Neuronal stem cell (in vitro differentiated cells): ENCODE results near the gene CFAP99.

Experiments used
- DNase-seq: peaks from one replicate; pipeline ENCODE4 v3.0.0-alpha.2; 2013; ENCODE audit warnings: low spot score
- H2AFZ ChIP-seq: one replicate; pipeline ENCODE4 v1.6.1; 2013; ENCODE audit warnings: mild to moderate bottlenecking, low read length, inconsistent platforms
- H2AK5ac ChIP-seq: 2 replicates; pipeline ENCODE4 v1.6.1; 2013; ENCODE audit warnings: low read depth, mild to moderate bottlenecking, inconsistent platforms, low read length, moderate library complexity, mixed read lengths
- H2BK120ac ChIP-seq: 2 replicates; pipeline ENCODE4 v1.6.1; 2013; ENCODE audit warnings: low read depth, mild to moderate bottlenecking, inconsistent platforms, low read length, moderate library complexity, mixed read lengths
- H2BK12ac ChIP-seq: one replicate; pipeline ENCODE4 v1.6.1; 2013; ENCODE audit warnings: low read length, inconsistent platforms
- H2BK15ac ChIP-seq: 2 replicates; pipeline ENCODE4 v1.6.1; 2013; ENCODE audit warnings: mild to moderate bottlenecking, low read length, inconsistent platforms, mixed read lengths
- H2BK5ac ChIP-seq: one replicate; pipeline ENCODE4 v1.6.1; 2013; ENCODE audit warnings: inconsistent platforms, mild to moderate bottlenecking, low read length, moderate library complexity
- H3K14ac ChIP-seq: one replicate; pipeline ENCODE4 v1.6.1; 2013; ENCODE audit warnings: low read length, inconsistent platforms
- H3K18ac ChIP-seq: 2 replicates; pipeline ENCODE4 v1.6.1; 2013; ENCODE audit warnings: low read length, inconsistent platforms
- H3K23ac ChIP-seq: 2 replicates; pipeline ENCODE4 v1.6.1; 2013; ENCODE audit warnings: low read depth, mild to moderate bottlenecking, mixed read lengths, low read length, inconsistent platforms; ENCODE audit not compliant: poor library complexity
- H3K27ac ChIP-seq: replicated peaks from 3 replicates; pipeline ENCODE4 v1.5.1; 2013; ENCODE audit warnings: low read length, inconsistent platforms
- H3K27me3 ChIP-seq, 3 experiments: 2 replicates each; pipeline ENCODE4 v1.6.1; 2013; ENCODE audit warnings: low read length in 3 of 3, mild to moderate bottlenecking in 2 of 3, inconsistent platforms in 1 of 3, low read depth in 1 of 3, mixed read lengths in 1 of 3, moderate library complexity in 1 of 3; ENCODE audit not compliant: control insufficient read depth in 3 of 3, insufficient read depth in 3 of 3
- H3K36me3 ChIP-seq, 2 donors: replicated peaks in 1 of 2; 2 replicates each; pipeline ENCODE4 v1.6.1; 2013; ENCODE audit warnings: low read length in 2 of 2; ENCODE audit not compliant: control insufficient read depth in 2 of 2, insufficient read depth in 2 of 2
- H3K4ac ChIP-seq: 2 replicates; pipeline ENCODE4 v1.6.1; 2013; ENCODE audit warnings: inconsistent platforms, mild to moderate bottlenecking, low read length, moderate library complexity
- H3K4me1 ChIP-seq, 2 donors: 1 replicate in 1 of 2; 2 replicates in 1 of 2; pipeline ENCODE4 v1.6.1; 2013; ENCODE audit warnings: low read length in 2 of 2, low read depth in 1 of 2; ENCODE audit not compliant: control insufficient read depth in 2 of 2, insufficient read depth in 1 of 2
- H3K4me2 ChIP-seq: one replicate; pipeline ENCODE4 v1.6.1; 2013; ENCODE audit warnings: mild to moderate bottlenecking, low read length, inconsistent platforms; ENCODE audit not compliant: insufficient read depth, poor library complexity, severe bottlenecking
- H3K4me3 ChIP-seq, 2 donors: 2 replicates each; pipeline ENCODE4 v1.5.1; 2013; ENCODE audit warnings: low read length in 2 of 2, mild to moderate bottlenecking in 2 of 2, inconsistent platforms in 1 of 2, moderate library complexity in 1 of 2
- H3K79me1 ChIP-seq: one replicate; pipeline ENCODE4 v1.6.1; 2013; ENCODE audit warnings: low read depth, mild to moderate bottlenecking, inconsistent platforms, low read length, moderate library complexity
- H3K9ac ChIP-seq: one replicate; pipeline ENCODE4 v1.6.1; 2013; ENCODE audit warnings: mild to moderate bottlenecking, low read depth, low read length, inconsistent platforms; ENCODE audit not compliant: poor library complexity
- H3K9me3 ChIP-seq, 2 donors: replicated peaks in 1 of 2; 2 replicates each; pipeline versions ENCODE3 to v1.6.1; 2013; ENCODE audit warnings: low read length in 2 of 2, mild to moderate bottlenecking in 2 of 2, inconsistent platforms in 1 of 2, low read depth in 1 of 2, mixed read lengths in 1 of 2, moderate library complexity in 1 of 2; ENCODE audit not compliant: control insufficient read depth in 2 of 2, insufficient read depth in 1 of 2
- H4K8ac ChIP-seq: one replicate; pipeline ENCODE4 v1.6.1; 2013; ENCODE audit warnings: low read depth, mild to moderate bottlenecking, inconsistent platforms, low read length, moderate library complexity
- H4K91ac ChIP-seq: one replicate; pipeline ENCODE4 v1.6.1; 2013; ENCODE audit warnings: low read length, low read depth, mild to moderate bottlenecking, inconsistent platforms; ENCODE audit not compliant: poor library complexity
- WGBS, 2 donors: extraction: QIAGEN DNeasy Blood & Tissue Kit; methylation state at CpG; one replicate each; pipeline ENCODE4 v1.1.7; 2013; ENCODE audit warnings: missing lambda C conversion rate in 2 of 2, mixed read lengths in 1 of 2; ENCODE audit not compliant: insufficient read length in 2 of 2, insufficient replicate concordance in 1 of 2; ENCODE audit errors: extremely low coverage in 2 of 2; 5-methylcytosine and 5-hydroxymethylcytosine counted together

The CFAP99 gene

GRCh38 chr4:2417226-2417764, 1.5 kb upstream of the CFAP99 start:
- H3K23ac ChIP-seq = peak overlapping the region; percentile 96
- peaks cover 17 to 22% of the 10 kb centered on the region in 2 donors for H3K4me1 ChIP-seq
- no peak overlapping the region for H4K8ac ChIP-seq
- H3K9ac ChIP-seq = peak overlapping the region; percentile 38
- no peak overlapping the region for H2BK15ac ChIP-seq
- H3K9me3 ChIP-seq = peaks cover 0 to 2% of the 10 kb centered on the region in 2 donors
- H3K4me2 ChIP-seq = peak overlapping the region; percentile 58
- no CpG with 5 or more reads among the region's 61 CpGs for WGBS, 2 donors
- H2AK5ac ChIP-seq = no peak overlapping the region
- H2BK12ac ChIP-seq = no peak overlapping the region
- no peak overlapping the region for H3K27ac ChIP-seq
- no peaks in the 10 kb centered on the region for H3K79me1 ChIP-seq
- no peaks in the 10 kb centered on the region for H3K36me3 ChIP-seq
- H2AFZ ChIP-seq = peak overlapping the region; percentile 90
- peak overlapping the region; percentile 72 for H3K18ac ChIP-seq
- H2BK5ac ChIP-seq = no peak overlapping the region
- H3K4ac ChIP-seq = peak overlapping the region; percentile 23
- H4K91ac ChIP-seq = no peak overlapping the region
- peaks cover 26 to 91% (median 81%) of the 10 kb centered on the region in 3 experiments for H3K27me3 ChIP-seq
- no peak for DNase-seq
- no peak overlapping the region for H3K14ac ChIP-seq
- peak overlapping the region in 1 of 2 donors; percentile 28 for H3K4me3 ChIP-seq
- H2BK120ac ChIP-seq = no peak overlapping the region

- no peak within 1 kb of the TSS for H2BK12ac ChIP-seq
- no peak within 1 kb of the TSS for H3K14ac ChIP-seq
- H3K27ac ChIP-seq = no peak within 1 kb of the TSS
- H2BK5ac ChIP-seq = no peak within 1 kb of the TSS
- no peak within 1 kb of the TSS for H3K4ac ChIP-seq
- peaks cover 0 to 2% of the 10 kb centered on the region in 2 donors for H3K9me3 ChIP-seq
- H2BK15ac ChIP-seq = peak within 1 kb of the TSS; percentile 45
- H3K4me3 ChIP-seq = peak within 1 kb of the TSS; percentile 48 to 83
- H4K91ac ChIP-seq = no peak within 1 kb of the TSS
- H3K27me3 ChIP-seq = peaks cover 26 to 91% (median 74%) of the 10 kb centered on the region in 3 experiments
- WGBS, 2 donors = no CpG with 5 or more reads among the region's 90 CpGs
- no peak within 1 kb of the TSS for H2AK5ac ChIP-seq
- no peak within 1 kb of the TSS for H4K8ac ChIP-seq
- H3K4me1 ChIP-seq = peaks cover 12 to 19% of the 10 kb centered on the region in 2 donors
- H2BK120ac ChIP-seq = no peak within 1 kb of the TSS
- DNase-seq = no peak
- H2AFZ ChIP-seq = peak within 1 kb of the TSS; percentile 90
- H3K23ac ChIP-seq = peak within 1 kb of the TSS; percentile 21
- no peaks in the 10 kb centered on the region for H3K36me3 ChIP-seq
- H3K9ac ChIP-seq = peak within 1 kb of the TSS; percentile 64
- peak within 1 kb of the TSS; percentile 71 for H3K18ac ChIP-seq
- H3K4me2 ChIP-seq = peak within 1 kb of the TSS; percentile 98
- H3K79me1 ChIP-seq = no peaks in the 10 kb centered on the region
These were observed 748 bp upstream of the CFAP99 start, which contains the start of gene ZFYVE28 for GRCh38 chr4:2417765-2418649. ZFYVE28 (minus strand) TSS chr4:2418645; CDS start chr4:2418323, 322 bp downstream.

GRCh38 chr4:2419814-2420213, 1.1 kb downstream of the CFAP99 start:
- no peak overlapping the region for H3K23ac ChIP-seq
- no peak overlapping the region for H3K27ac ChIP-seq
- H3K36me3 ChIP-seq = no peaks in the 10 kb centered on the region
- H4K8ac ChIP-seq = no peak overlapping the region
- H3K9ac ChIP-seq = no peak overlapping the region
- H2BK15ac ChIP-seq = no peak overlapping the region
- H3K4me1 ChIP-seq = peaks cover 11 to 14% of the 10 kb centered on the region in 2 donors
- H3K9me3 ChIP-seq = peaks cover 0 to 2% of the 10 kb centered on the region in 2 donors
- H3K4me2 ChIP-seq = no peak overlapping the region
- H2BK12ac ChIP-seq = no peak overlapping the region
- H3K18ac ChIP-seq = no peak overlapping the region
- no peak overlapping the region for H2AK5ac ChIP-seq
- H4K91ac ChIP-seq = no peak overlapping the region
- H3K4me3 ChIP-seq = peak overlapping the region in 1 of 2 donors; percentile 18
- H2AFZ ChIP-seq = no peak overlapping the region
- no peak overlapping the region for H3K4ac ChIP-seq
- no peak overlapping the region for H3K14ac ChIP-seq
- DNase-seq = no peak
- WGBS, 2 donors = no CpG with 5 or more reads among the region's 9 CpGs
- H2BK120ac ChIP-seq = no peak overlapping the region
- H3K27me3 ChIP-seq = peaks cover 26 to 86% (median 58%) of the 10 kb centered on the region in 3 experiments
- no peaks in the 10 kb centered on the region for H3K79me1 ChIP-seq
- H2BK5ac ChIP-seq = no peak overlapping the region

GRCh38 chr4:2421928-2422327, 3.2 kb downstream of the CFAP99 start:
- no peak overlapping the region for H3K4ac ChIP-seq
- no peak overlapping the region for H3K9ac ChIP-seq
- H3K79me1 ChIP-seq = no peaks in the 10 kb centered on the region
- H3K4me3 ChIP-seq = no peak overlapping the region
- no peaks in the 10 kb centered on the region for H3K36me3 ChIP-seq
- DNase-seq = no peak
- H3K27ac ChIP-seq = no peak overlapping the region
- H3K4me1 ChIP-seq = peaks cover 9 to 10% of the 10 kb centered on the region in 2 donors
- no peak overlapping the region for H3K23ac ChIP-seq
- H2BK5ac ChIP-seq = no peak overlapping the region
- no CpG with 5 or more reads among the region's 6 CpGs for WGBS, 2 donors
- H3K18ac ChIP-seq = no peak overlapping the region
- H4K8ac ChIP-seq = no peak overlapping the region
- H3K14ac ChIP-seq = no peak overlapping the region
- H3K27me3 ChIP-seq = peaks cover 12 to 81% (median 39%) of the 10 kb centered on the region in 3 experiments
- H2AK5ac ChIP-seq = no peak overlapping the region
- no peak overlapping the region for H3K4me2 ChIP-seq
- H4K91ac ChIP-seq = no peak overlapping the region
- no peak overlapping the region for H2BK15ac ChIP-seq
- no peak overlapping the region for H2BK12ac ChIP-seq
- peaks cover 0 to 2% of the 10 kb centered on the region in 2 donors for H3K9me3 ChIP-seq
- H2AFZ ChIP-seq = no peak overlapping the region
- H2BK120ac ChIP-seq = no peak overlapping the region
